HG03196 (cell line): Measurements from ENCODE around the gene RPL9.
"Not testable (repeated sequence)": the region's sequence is repeated elsewhere in the genome, so short reads cannot be mapped to it uniquely, and the experiment has no call there.

ENCODE experiments used
- ATAC-seq: cut with Tn5 transposase; IDR thresholded peaks from one replicate; pipeline ENCODE4 v1.9.1; 2021; ENCODE audit not compliant: unreplicated experiment

Gene RPL9

GRCh38 chr4:39467464-39467863 lies 8.7 kb upstream of the RPL9 start:
- ATAC-seq = no peak

GRCh38 chr4:39466747-39467146 lies 8.0 kb upstream of the RPL9 start:
- no peak for ATAC-seq

- ATAC-seq = no peak
Observed at GRCh38 chr4:39464886-39465501, 6.3 kb upstream of the RPL9 start.

- not testable (repeated sequence) for ATAC-seq
Observed at GRCh38 chr4:39458161-39458504, 589 bp downstream of the RPL9 start.

- no peak for ATAC-seq
Observed at GRCh38 chr4:39456946-39457763, 1.6 kb downstream of the RPL9 start.

- ATAC-seq = no peak
Observed at GRCh38 chr4:39455486-39455885, 3.2 kb downstream of the RPL9 start.

- ATAC-seq = no peak
Observed at GRCh38 chr4:39453738-39454137, 5.0 kb downstream of the RPL9 start.

- no peak for ATAC-seq
Observed at GRCh38 chr4:39452860-39453587, 5.7 kb downstream of the RPL9 start.

- ATAC-seq = no peak
Observed at GRCh38 chr4:39452153-39452859, 6.4 kb downstream of the RPL9 start.

- ATAC-seq = no peak
Observed at GRCh38 chr4:39451423-39452023, 7.2 kb downstream of the RPL9 start.

- ATAC-seq = no peak
Observed at GRCh38 chr4:39450618-39451017, 8.1 kb downstream of the RPL9 start.

GRCh38 chr4:39446842-39447573 lies 11.7 kb downstream of the RPL9 start:
- peak; percentile 69 for ATAC-seq

- ATAC-seq = peak; percentile 10
Observed at GRCh38 chr4:39446483-39446841, 12.3 kb downstream of the RPL9 start.

- no peak for ATAC-seq
Observed at GRCh38 chr4:39442998-39443397, 15.7 kb downstream of the RPL9 start.

- ATAC-seq = no peak
Observed at GRCh38 chr4:39441593-39441992, 17.1 kb downstream of the RPL9 start.

GRCh38 chr4:39435659-39436563 lies 22.8 kb downstream of the RPL9 start:
- no peak for ATAC-seq

- no peak for ATAC-seq
Observed at GRCh38 chr4:39433878-39434492, 24.7 kb downstream of the RPL9 start.

- ATAC-seq = no peak
Observed at GRCh38 chr4:39429476-39430334, 29.0 kb downstream of the RPL9 start.
